Nucleus accumbens (tissue), 56 donors: ENCODE measurements around the gene LDHD.

Source experiments
- DNase-seq, 56 donors: peaks; one replicate each; lab custom pipeline; 2025; lab: John Stamatoyannopoulos, UW

Gene LDHD

GRCh38 chr16:75114946-75115825 lies 1.4 kb downstream of the LDHD start:
- no peak for DNase-seq

DNA sequence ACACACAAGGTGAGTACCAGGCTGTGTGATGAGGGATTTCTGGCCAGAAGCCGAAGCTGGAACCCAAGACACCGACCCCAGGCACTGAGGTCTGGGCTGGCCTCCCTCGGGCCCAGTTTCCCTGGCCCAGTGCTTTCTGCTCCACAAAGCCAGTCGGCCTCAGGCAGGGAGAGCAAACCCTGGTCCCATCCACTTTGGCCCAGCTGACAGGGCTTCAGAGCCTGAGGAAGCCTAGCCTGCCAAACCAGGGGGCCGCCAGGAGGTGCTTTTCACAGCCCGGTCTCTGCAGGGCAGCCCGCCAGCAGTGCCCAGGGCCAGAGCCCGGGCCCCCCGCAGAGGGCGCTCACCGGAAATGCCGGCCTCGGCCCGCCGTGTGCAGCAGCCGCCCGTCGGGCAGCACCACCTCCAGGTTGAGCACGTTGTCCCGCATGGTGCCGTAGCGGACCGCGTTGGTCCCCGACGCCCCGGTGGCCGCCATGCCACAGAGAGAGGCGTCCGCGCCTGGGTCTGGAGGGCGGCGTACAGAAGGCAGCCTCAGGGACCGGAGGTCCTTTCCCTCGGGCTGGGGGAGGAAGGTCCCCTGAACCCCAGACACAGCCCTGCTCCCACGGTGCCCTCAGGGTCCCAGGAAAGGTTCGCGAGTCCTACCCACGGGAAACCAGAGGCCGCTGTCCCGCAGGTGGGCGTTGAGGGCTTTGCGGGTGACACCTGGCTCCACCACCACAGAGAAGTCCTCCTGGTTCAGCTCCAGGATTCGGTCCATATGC lies 2.2 kb downstream of the LDHD start:
- DNase-seq, result peak in 7 of 56 donors; percentile 20 to 40 (median 37)

DNA sequence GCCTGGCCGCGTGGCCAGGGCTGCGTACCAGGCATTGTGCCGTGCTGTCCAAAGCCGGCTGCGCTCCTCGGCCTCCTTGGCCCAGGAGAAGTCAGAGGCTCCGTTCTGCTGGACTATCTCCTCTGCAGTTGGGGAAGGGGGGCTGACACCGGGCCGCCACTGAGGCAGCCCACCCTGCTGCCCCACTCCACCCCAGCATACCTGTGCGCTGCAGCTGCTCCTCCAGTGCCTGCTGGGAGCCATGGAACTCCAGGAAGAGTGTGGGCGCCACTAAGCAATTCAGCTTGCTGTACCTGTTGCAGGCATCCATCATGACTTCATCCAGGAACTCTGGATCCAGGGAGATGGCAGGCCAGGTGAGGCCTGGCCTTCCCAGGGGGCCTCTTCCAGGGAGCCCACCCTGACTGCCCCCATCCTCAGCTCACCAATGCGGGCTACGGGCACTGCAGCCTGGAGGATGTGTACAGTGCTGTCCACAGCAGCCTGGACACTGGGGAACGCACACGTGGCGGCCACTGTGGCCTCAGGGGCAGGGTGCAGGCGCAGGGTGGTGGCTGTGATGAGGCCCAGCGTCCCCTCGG lies 2.9 kb downstream of the LDHD start:
- DNase-seq, result no peak

DNA sequence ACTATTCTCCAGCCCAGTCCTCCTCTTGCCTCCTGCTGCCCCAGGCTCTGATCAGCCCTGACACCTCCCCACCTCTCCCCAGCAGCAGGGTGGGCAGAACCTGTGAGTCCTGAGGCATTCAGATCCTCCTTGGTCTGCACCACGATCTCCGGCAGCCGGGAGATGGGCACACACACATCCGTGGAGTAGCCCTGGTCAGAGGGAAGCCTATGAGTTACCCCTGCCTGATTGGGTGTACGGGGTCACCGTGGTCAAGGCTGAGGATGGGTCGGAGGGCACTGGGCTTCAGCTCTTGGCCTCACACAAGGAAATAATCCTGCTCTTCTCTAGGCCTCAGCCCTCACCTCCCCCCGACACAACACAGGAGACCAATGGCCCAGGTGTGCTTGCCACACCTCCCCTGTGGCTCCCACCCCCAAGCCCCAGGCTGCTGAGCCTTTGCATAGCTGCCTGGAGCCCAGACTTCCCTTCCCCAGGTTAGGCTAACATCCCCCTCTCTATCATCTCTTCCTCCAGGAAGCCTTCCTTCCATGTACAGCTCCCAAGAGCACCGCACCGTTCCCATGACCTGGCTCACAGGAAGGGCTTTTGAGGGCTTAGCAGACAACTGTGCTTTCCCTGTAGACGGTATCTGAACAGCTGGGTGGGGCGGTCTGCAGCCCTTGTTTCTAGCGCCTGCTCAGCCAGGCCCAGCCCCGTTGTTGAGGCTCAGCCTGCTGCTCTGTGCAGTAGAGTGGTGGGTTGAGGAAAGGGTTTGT lies 3.7 kb downstream of the LDHD start:
- DNase-seq, result no peak

- no peak for DNase-seq
Observed at GRCh38 chr16:75111961-75112733, 4.4 kb downstream of the LDHD start.

DNA sequence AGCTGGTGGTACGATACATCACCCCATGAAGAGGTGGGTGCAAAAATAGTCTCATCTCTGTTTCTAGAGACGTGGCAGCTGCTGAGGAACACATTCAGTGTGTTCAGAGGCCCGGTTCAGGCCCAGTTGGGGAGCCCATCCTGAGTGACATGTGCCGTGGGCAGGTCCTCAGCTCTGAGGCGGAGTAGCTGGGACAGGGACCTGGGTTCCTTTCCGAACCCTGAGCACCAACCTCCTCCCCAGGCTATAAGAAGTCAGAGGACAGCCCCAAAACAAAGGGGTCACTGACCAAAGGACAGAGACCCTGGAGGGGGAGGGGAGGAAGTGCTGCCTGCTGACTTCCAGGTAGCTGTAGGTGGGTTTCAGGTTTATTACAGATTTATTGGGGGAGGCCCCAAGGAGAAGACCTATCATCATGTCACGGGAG lies 5.1 kb downstream of the LDHD start:
- no peak for DNase-seq

- DNase-seq, result peak in 55 of 56 donors; percentile 43 to 93 (median 82)
Observed at GRCh38 chr16:75110637-75111513, 5.7 kb downstream of the LDHD start.

- DNase-seq, result peak in 28 of 56 donors; percentile 22 to 66 (median 40)
Observed at GRCh38 chr16:75109732-75110243, 6.8 kb downstream of the LDHD start.

- peak in 53 of 56 donors; percentile 34 to 93 (median 65) for DNase-seq
Observed at GRCh38 chr16:75108792-75109731, 7.5 kb downstream of the LDHD start.

DNA sequence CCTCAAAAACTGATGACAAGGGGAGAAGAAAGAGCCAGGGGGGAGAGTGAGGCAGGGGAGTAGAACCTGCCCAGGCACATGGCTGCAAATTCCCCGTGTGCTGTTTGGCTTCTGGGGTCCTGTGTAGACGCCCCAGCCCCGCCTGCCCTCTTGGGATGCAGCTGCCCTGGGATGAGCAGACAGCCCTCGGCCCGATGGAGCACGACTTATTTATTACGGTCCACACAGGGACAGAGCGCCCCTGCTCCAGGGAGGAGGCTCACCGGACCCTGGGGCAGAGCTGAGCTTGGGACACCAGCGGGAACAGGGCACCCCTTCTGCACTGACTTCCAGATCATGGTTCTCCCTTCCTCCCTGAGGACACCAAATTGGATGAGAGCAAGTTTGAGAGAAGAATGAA lies 9.1 kb downstream of the LDHD start:
- no peak for DNase-seq

- no peak for DNase-seq
Observed at GRCh38 chr16:75106351-75107274, 10.0 kb downstream of the LDHD start.

- DNase-seq, result peak in 39 of 56 donors; percentile 15 to 75 (median 47)
Observed at GRCh38 chr16:75105306-75106061, 11.1 kb downstream of the LDHD start.

DNA sequence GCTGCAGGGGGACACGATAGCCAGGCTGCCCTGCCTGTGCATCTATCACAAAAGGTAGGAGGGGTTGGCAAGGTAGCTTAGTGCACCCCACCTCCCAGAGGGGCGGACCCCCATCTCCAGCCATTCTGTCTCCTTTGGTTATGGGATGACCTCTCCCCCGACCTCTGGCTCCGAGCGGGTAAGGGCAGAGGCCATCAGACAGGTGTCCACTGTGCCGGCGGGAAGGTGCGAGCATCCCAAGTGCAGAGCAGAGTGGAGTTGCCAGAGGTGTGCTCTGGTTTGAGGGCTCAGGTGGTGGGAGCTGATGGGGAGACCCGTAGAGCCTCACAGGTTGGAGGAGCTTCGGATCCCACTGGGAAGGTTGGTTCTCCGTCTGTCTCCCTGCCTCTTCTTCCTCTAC lies 11.7 kb downstream of the LDHD start:
- DNase-seq, result no peak

DNA sequence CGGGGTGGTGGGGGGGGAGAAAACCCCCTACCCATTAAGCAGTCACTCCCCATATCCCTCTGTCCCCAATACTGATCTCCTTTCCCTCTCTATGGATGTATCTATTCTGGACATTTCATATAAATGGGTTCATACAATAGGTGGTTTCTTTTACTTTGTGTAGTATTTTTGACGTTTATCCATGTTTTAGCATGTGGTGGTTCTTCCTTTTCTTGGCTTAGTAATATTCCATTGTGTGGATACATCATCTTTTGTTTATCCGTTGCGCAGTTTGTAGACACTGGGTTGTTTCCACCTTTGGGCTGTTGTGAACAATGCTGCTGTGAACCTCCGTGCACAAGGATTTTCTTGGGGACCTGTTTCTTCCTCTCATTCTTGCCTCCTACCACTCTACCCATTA lies 12.6 kb downstream of the LDHD start:
- DNase-seq, result no peak

DNA sequence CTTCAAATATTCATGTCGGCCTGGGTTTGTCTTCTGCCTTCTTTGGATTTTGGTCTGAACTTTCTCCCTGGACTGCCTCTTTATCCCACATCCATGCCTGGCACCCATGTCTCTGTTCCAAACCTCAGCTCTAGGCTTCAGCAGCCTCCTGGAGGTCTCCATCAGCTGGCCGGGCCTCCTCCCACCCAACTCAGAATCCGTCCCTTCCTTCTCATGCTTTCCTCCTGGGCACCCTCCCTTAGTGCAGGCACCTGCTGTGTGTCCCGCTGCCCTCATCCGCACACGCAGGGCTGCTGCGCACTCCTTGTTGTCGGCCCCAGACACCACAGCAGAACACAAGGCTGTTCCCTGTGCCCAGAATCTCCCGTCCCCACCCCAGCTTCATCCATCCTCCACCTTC lies 14.0 kb downstream of the LDHD start:
- DNase-seq, result no peak
